WI38 (cell line): ENCODE data around the gene COL28A1.

ENCODE experiments used
- H3K4me3 ChIP-seq: 2 replicates; pipeline ENCODE4 v1.5.1; 2011; ENCODE audit warnings: low read depth, mild to moderate bottlenecking, control low read depth, low read length
- CTCF ChIP-seq: IDR thresholded peaks from 2 replicates; pipeline ENCODE4 v1.5.1; 2012; ENCODE audit warnings: low read depth, mild to moderate bottlenecking, control low read depth, low read length

COL28A1 gene

GRCh38 chr7:7321681-7322080 is 214.0 kb downstream of the COL28A1 start:
- H3K4me3 ChIP-seq = no peak overlapping the region
- no peak for TF ChIP-seq CTCF

GRCh38 chr7:7318601-7319000 is 217.1 kb downstream of the COL28A1 start:
- TF ChIP-seq CTCF = no peak
- H3K4me3 ChIP-seq = no peak overlapping the region

- H3K4me3 ChIP-seq = no peak overlapping the region
- no peak for TF ChIP-seq CTCF
These were observed 217.8 kb downstream of the COL28A1 start for GRCh38 chr7:7317850-7318249.

- H3K4me3 ChIP-seq = no peak overlapping the region
- TF ChIP-seq CTCF = no peak
These were observed 219.8 kb downstream of the COL28A1 start for GRCh38 chr7:7315851-7316250.

GRCh38 chr7:7312323-7312722 is 223.3 kb downstream of the COL28A1 start:
- H3K4me3 ChIP-seq = no peak overlapping the region

GRCh38 chr7:7311001-7311400 is 224.7 kb downstream of the COL28A1 start:
- TF ChIP-seq CTCF = no peak

More at GRCh38 chr7:7312323-7312722, 223.3 kb downstream of the COL28A1 start:
- no peak for TF ChIP-seq CTCF

GRCh38 chr7:7309203-7309602 is 226.5 kb downstream of the COL28A1 start:
- no peak for TF ChIP-seq CTCF
- H3K4me3 ChIP-seq = no peak overlapping the region

More at GRCh38 chr7:7311001-7311400, 224.7 kb downstream of the COL28A1 start:
- H3K4me3 ChIP-seq = no peak overlapping the region
